HG03354 (cell line): Measurements from ENCODE around the gene TBC1D22B.

Source experiments
- ATAC-seq: cut with Tn5 transposase; IDR thresholded peaks from one replicate; pipeline ENCODE4 v1.9.1; 2021; ENCODE audit warnings: mild to moderate bottlenecking; ENCODE audit not compliant: unreplicated experiment, poor library complexity, severe bottlenecking

Gene TBC1D22B

GRCh38 chr6:37257634-37258404 is at the start of gene TBC1D22B, which contains the start of gene TMEM217:
Gene TBC1D22B, plus strand, starts transcription at chr6:37257772. Its CDS starts 146 bp downstream, at chr6:37257918.
Gene TMEM217, minus strand, starts transcription at chr6:37258144. Its CDS starts 39,114 bp downstream, at chr6:37219030.
- ATAC-seq: peak; percentile 97

GRCh38 chr6:37207903-37208456 is 49.6 kb upstream of the TBC1D22B start:
- peak; percentile 61 for ATAC-seq

GRCh38 chr6:37208793-37209192 is 48.8 kb upstream of the TBC1D22B start:
- ATAC-seq: no peak

- no peak for ATAC-seq
These were observed 47.9 kb upstream of the TBC1D22B start for GRCh38 chr6:37209461-37210205.

GRCh38 chr6:37210313-37210968 is 47.1 kb upstream of the TBC1D22B start:
- ATAC-seq: no peak

GRCh38 chr6:37212268-37212667 is 45.3 kb upstream of the TBC1D22B start:
- no peak for ATAC-seq

GRCh38 chr6:37218061-37218460 is 39.5 kb upstream of the TBC1D22B start:
- no peak for ATAC-seq

GRCh38 chr6:37218511-37218910 is 39.1 kb upstream of the TBC1D22B start:
- no peak for ATAC-seq

- peak; percentile 12 for ATAC-seq
These were observed 35.9 kb upstream of the TBC1D22B start for GRCh38 chr6:37221585-37222124.

GRCh38 chr6:37222125-37222967 is 35.2 kb upstream of the TBC1D22B start:
- peak; percentile 94 for ATAC-seq

- no peak for ATAC-seq
These were observed 34.6 kb upstream of the TBC1D22B start for GRCh38 chr6:37222992-37223391.

GRCh38 chr6:37225350-37226169 is 32.0 kb upstream of the TBC1D22B start:
- ATAC-seq: no peak

- ATAC-seq: no peak
These were observed 27.5 kb upstream of the TBC1D22B start for GRCh38 chr6:37230104-37230503.

- no peak for ATAC-seq
These were observed 25.0 kb upstream of the TBC1D22B start for GRCh38 chr6:37232430-37233017.

GRCh38 chr6:37233541-37233940 is 24.0 kb upstream of the TBC1D22B start:
- ATAC-seq: no peak

GRCh38 chr6:37236921-37237320 is 20.7 kb upstream of the TBC1D22B start:
- ATAC-seq: no peak

GRCh38 chr6:37237789-37238188 is 19.8 kb upstream of the TBC1D22B start:
- no peak for ATAC-seq

- ATAC-seq: no peak
These were observed 19.2 kb upstream of the TBC1D22B start for GRCh38 chr6:37238381-37238780.
